Adrenal gland (tissue), 12 donors: ENCODE data around the gene ASXL1. TPM values are rescaled to one million over a fixed set of nuclear protein-coding genes. Genes with fewer than 3 reads are reported as not detected.
A peak's percentile ranks its signal among the peaks of the same experiment; 100 is the strongest.
"Not testable (repeated sequence)": the region's sequence is repeated elsewhere in the genome, so short reads cannot be mapped to it uniquely, and the experiment has no call there.

Experiments used
- DNase-seq, 7 donors: peaks; one replicate each; pipeline ENCODE4 v3.0.0-alpha.2; 2019 to 2020
- H3K27ac ChIP-seq, 5 donors: fragments of 200-600 bp; sonication (generic) in 4 of 5; 1 replicate in 3 of 5; 2 replicates in 2 of 5; pipeline versions ENCODE4 v1.5.1 to v1.8.0; 2016 to 2020; ENCODE audit warnings: mild to moderate bottlenecking in 1 of 5
- H3K27me3 ChIP-seq: fragments of 200-600 bp; 2 replicates; pipeline ENCODE4 v1.8.0; 2021
- H3K36me3 ChIP-seq, 2 donors: fragments of 200-600 bp; replicated peaks in 1 of 2; 1 replicate in 1 of 2; 2 replicates in 1 of 2; pipeline versions ENCODE4 v1.5.1 to v1.8.0; 2018 to 2022
- H3K4me1 ChIP-seq, 2 donors: fragments of 200-600 bp; replicated peaks in 1 of 2; 1 replicate in 1 of 2; 2 replicates in 1 of 2; pipeline versions ENCODE4 v1.5.1 to v1.8.0; 2018 to 2021
- H3K4me3 ChIP-seq, 4 donors: fragments of 200-600 bp; sonication (generic) in 3 of 4; one replicate each; pipeline ENCODE4 v1.5.1; 2016 to 2018
- H3K9me3 ChIP-seq, 3 donors: fragments of 200-600 bp; sonication (generic) in 1 of 3; replicated peaks in 1 of 3; 1 replicate in 2 of 3; 2 replicates in 1 of 3; pipeline versions ENCODE4 v1.5.1 to v1.8.0; 2016 to 2021
- CTCF ChIP-seq, 6 experiments: fragments of 450-650 bp in 4 of 6; fragments of 200-600 bp in 2 of 6; sonication (generic) in 1 of 6; IDR thresholded peaks; 1 replicate in 5 of 6; 2 replicates in 1 of 6; pipeline versions ENCODE4 v1.5.1 to v1.8.0; 2016 to 2021; ENCODE audit warnings: antibody characterized with exemption in 6 of 6, mild to moderate bottlenecking in 2 of 6, moderate library complexity in 1 of 6
- POLR2A ChIP-seq, 2 donors: fragments of 450-650 bp; IDR thresholded peaks; one replicate each; pipeline ENCODE4 v1.6.1; 2017; ENCODE audit warnings: antibody characterized with exemption in 2 of 2, mild to moderate bottlenecking in 2 of 2, moderate library complexity in 1 of 2
- WGBS, 4 donors: extraction: QIAGEN DNeasy Blood & Tissue Kit in 2 of 4; methylation state at CpG; one replicate each; pipeline versions ENCODE4 v1.1.5 to v1.1.7; 2013 to 2017; 5-methylcytosine and 5-hydroxymethylcytosine counted together
- intact Hi-C, 2 donors: fragments of 100-400 bp; cut with DNase I; formaldehyde crosslinking; loops; one replicate each; pipeline versions ENCODE4 v1.14.1 to v1.15.0; 2022 to 2023
- polyA plus RNA-seq, 3 donors: library from polyadenylated mRNA; stranded (reverse); fragments of 200-250 nt in 2 of 3; fragments of 350-450 nt in 1 of 3; fragmentation: Illumina TruSeq in 1 of 3; extraction: RNeasy Lipid Tissue Mini Kit (QIAGEN cat#74804) in 1 of 3; gene quantifications; one replicate each; pipeline ENCODE4 v1.2.3, GENCODE V29; 2013 to 2014
- total RNA-seq, 9 donors: library from RNA; depleted of rRNA in 4 of 9; stranded (reverse); fragments of >200 nt in 4 of 9; fragments of 120-200 nt in 1 of 9; fragmentation: NEBNext Ultra II Directional in 1 of 9; extraction: Animal tissue kit (Norgen Biotek cat#: 25700) in 1 of 9; gene quantifications; one replicate each; pipeline versions ENCODE4 v1.1.0 to v1.2.4, GENCODE V29; 2013 to 2023
- donor health status: healthy with polysubstance abuse.
- donor health status: Bipolar disorder and iron deficiency.
- donor health status: DM: yes; HTN: yes; CAD: no.
- donor health status: DM: no; HTN: no; CAD: no.
- donor health status: DM: no; HTN: no; CAD: no.
- donor health status: DM: yes; HTN: yes; CAD: no.

The ASXL1 gene
- total and polyA plus RNA-seq, 12 donors = 19.9 to 77.7 (median 51.8) TPM

GRCh38 chr20:32320305-32320704 is 37.8 kb upstream of the ASXL1 start:
- no peaks in the 10 kb centered on the region for H3K4me1 ChIP-seq
- H3K36me3 ChIP-seq = peaks cover 0 to 17% of the 10 kb centered on the region in 2 donors
- no peaks in the 10 kb centered on the region for H3K27me3 ChIP-seq
- TF ChIP-seq CTCF (IDR thresholded peaks at IDR 0.05) (no peak), POLR2A (IDR thresholded peaks at IDR 0.05) (no peak)
- no peaks in the 10 kb centered on the region for H3K9me3 ChIP-seq
- intact Hi-C loops = no loop called here
- no peak for DNase-seq
- H3K27ac ChIP-seq = no peak overlapping the region
- no peak overlapping the region for H3K4me3 ChIP-seq
- WGBS, 4 donors = 84 to 96% (median 89%) methylated on average over 1 of the region's 1 CpG

GRCh38 chr20:32321390-32321789 is 36.7 kb upstream of the ASXL1 start:
- H3K27me3 ChIP-seq = no peaks in the 10 kb centered on the region
- intact Hi-C loops = no loop called here
- no peak overlapping the region for H3K27ac ChIP-seq
- DNase-seq = no peak
- H3K9me3 ChIP-seq = no peaks in the 10 kb centered on the region
- H3K4me3 ChIP-seq = no peak overlapping the region
- H3K4me1 ChIP-seq = no peaks in the 10 kb centered on the region
- WGBS, 4 donors = 86 to 100% (median 94%) methylated on average over 1 of the region's 1 CpG
- TF ChIP-seq CTCF (IDR thresholded peaks at IDR 0.05) = no peak
- TF ChIP-seq POLR2A (IDR thresholded peaks at IDR 0.05) = no peak
- H3K36me3 ChIP-seq = peaks cover 0 to 16% of the 10 kb centered on the region in 2 donors

DNA sequence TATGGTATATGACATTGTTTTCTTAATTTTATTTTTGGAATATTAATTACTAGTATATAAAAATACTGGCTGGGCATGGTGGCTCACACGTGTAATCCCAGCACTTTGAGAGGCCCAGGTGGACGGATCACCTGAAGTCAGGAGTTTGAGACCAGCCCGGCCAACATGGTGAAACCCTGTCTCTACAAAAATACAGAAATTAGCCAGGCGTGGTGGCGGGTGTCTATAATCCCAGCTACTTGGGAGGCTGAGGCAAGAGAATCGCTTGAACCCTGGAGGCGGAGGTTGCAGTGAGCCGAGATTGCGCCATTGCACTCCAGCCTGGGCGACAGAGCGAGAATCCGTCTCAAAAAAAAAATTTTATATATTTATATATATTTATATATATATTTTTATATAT is 35.9 kb upstream of the ASXL1 start:
- H3K27me3 ChIP-seq, H3K36me3 ChIP-seq, intact Hi-C loops, H3K4me1 ChIP-seq, H3K9me3 ChIP-seq, H3K27ac ChIP-seq, H3K4me3 ChIP-seq: not testable (repeated sequence)
- WGBS, 4 donors = 95 to 98% (median 96%) methylated on average over 12 of the region's 12 CpGs
- DNase-seq = peak in 4 of 7 donors; percentile 42 to 74 (median 51)

DNA sequence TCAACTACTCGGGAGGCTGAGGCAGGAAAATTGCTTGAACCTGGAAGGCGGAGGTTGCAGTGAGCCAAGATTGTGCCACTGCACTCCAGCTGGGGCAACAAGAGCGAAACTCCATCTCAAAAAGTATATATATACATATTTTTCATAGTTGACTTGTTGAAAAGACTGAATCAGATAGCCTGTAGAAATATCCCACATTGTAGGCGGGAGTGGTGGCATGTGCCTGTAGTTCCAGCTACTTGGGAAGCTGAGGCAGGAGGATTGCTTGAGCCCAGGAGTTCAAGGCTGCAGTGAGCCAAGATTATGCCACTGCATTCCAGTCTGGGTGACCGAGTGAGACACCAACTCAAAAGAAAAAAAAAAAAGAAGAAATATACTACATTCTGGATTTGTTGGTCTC is 34.4 kb upstream of the ASXL1 start:
- H3K27me3 ChIP-seq, H3K9me3 ChIP-seq, H3K36me3 ChIP-seq, intact Hi-C loops, H3K27ac ChIP-seq, DNase-seq, H3K4me1 ChIP-seq, H3K4me3 ChIP-seq: not testable (repeated sequence)
- 92 to 95% (median 94%) methylated on average over 5 of the region's 5 CpGs for WGBS, 4 donors

GRCh38 chr20:32325706-32326503 is 32.2 kb upstream of the ASXL1 start:
- intact Hi-C loops = no loop called here
- no peaks in the 10 kb centered on the region for H3K4me1 ChIP-seq
- H3K27ac ChIP-seq = no peak overlapping the region
- no peak for DNase-seq
- TF ChIP-seq CTCF (IDR thresholded peaks at IDR 0.05) (no peak), POLR2A (IDR thresholded peaks at IDR 0.05) (no peak)
- 75 to 81% (median 79%) methylated on average over 6 of the region's 6 CpGs for WGBS, 4 donors
- H3K9me3 ChIP-seq = no peaks in the 10 kb centered on the region
- H3K27me3 ChIP-seq = no peaks in the 10 kb centered on the region
- H3K4me3 ChIP-seq = no peak overlapping the region
- H3K36me3 ChIP-seq = peaks cover 0 to 11% of the 10 kb centered on the region in 2 donors
